GM12892 (cell line): ENCODE results near the gene CCDC106.

ENCODE experiments used
- POLR2A ChIP-seq: IDR thresholded peaks from 2 replicates; pipeline ENCODE4 v1.6.1; 2011; ENCODE audit warnings: low read depth, low read length, control low read depth
- POLR2AphosphoS5 ChIP-seq: IDR thresholded peaks from 2 replicates; pipeline ENCODE4 v1.6.1; 2011; ENCODE audit warnings: low read depth, low read length, control low read depth
- TAF1 ChIP-seq: IDR thresholded peaks from 2 replicates; pipeline ENCODE4 v1.6.1; 2011; ENCODE audit warnings: low read depth, mild to moderate bottlenecking, control low read depth, low read length, borderline replicate concordance

GRCh38 chr19:55674459-55674840 lies 26.4 kb downstream of the CCDC106 start:
- TF ChIP-seq POLR2AphosphoS5: no peak
- no peak for TF ChIP-seq TAF1
- no peak for TF ChIP-seq POLR2A
